Caco-2 (cell line): ENCODE measurements around the gene TMEM185A. TPM values are rescaled to one million over a fixed set of nuclear protein-coding genes. Genes with fewer than 3 reads are reported as not detected.

Source experiments
- BruUV-seq: library from RNA; stranded (reverse); fragments of 400-500 nt; replicated peaks from 2 replicates; lab custom pipeline; 2021; lab: Mats Ljungman, UMichigan
- CTCF ChIA-PET: fragments of 300-600 bp; sonication (Branson Sonifier 250); formaldehyde crosslinking; loops from one replicate; lab custom pipeline; 2022; ENCODE audit warnings: antibody characterized with exemption; lab: Charles Lee
- POLR2A ChIA-PET: fragments of 300-600 bp; sonication (Branson Sonifier 250); formaldehyde crosslinking; loops from one replicate; lab custom pipeline; 2022; ENCODE audit warnings: antibody characterized with exemption; lab: Charles Lee
- DNase-seq, 2 experiments: peaks; one replicate each; pipeline versions ENCODE4 v3.0.0 to v3.0.0-alpha.2; 2020 to 2022
- H3K27me3 ChIP-seq: replicated peaks from 2 replicates; pipeline ENCODE4 v1.6.0; 2011; ENCODE audit warnings: low read length; ENCODE audit not compliant: control insufficient read depth, insufficient read depth
- H3K36me3 ChIP-seq: 2 replicates; pipeline ENCODE4 v1.5.1; 2011; ENCODE audit warnings: low read length; ENCODE audit not compliant: control insufficient read depth, insufficient read depth
- H3K4me1 ChIP-seq: fragments of 250-450 bp; sonication (Bioruptor Pico); 2 replicates; pipeline ENCODE4 v1.5.1; 2020; ENCODE audit warnings: mild to moderate bottlenecking
- H3K4me3 ChIP-seq: 2 replicates; pipeline ENCODE4 v1.5.1; 2011; ENCODE audit warnings: low read depth, mild to moderate bottlenecking, control low read depth, low read length
- H3K9me3 ChIP-seq: fragments of 250-450 bp; sonication (Bioruptor Pico); 2 replicates; pipeline ENCODE4 v1.5.1; 2020; ENCODE audit warnings: mild to moderate bottlenecking, moderate library complexity
- H3K27ac Mint-ChIP-seq: one replicate; pipeline ENCODE4 v1.8.0; 2022; ENCODE audit warnings: mixed read lengths; ENCODE audit not compliant: unreplicated experiment
- H3K27me3 Mint-ChIP-seq: one replicate; pipeline ENCODE4 v1.8.0; 2022; ENCODE audit warnings: mixed read lengths; ENCODE audit not compliant: insufficient read depth, unreplicated experiment
- H3K36me3 Mint-ChIP-seq: one replicate; pipeline ENCODE4 v1.8.0; 2022; ENCODE audit warnings: mild to moderate bottlenecking, mixed read lengths; ENCODE audit not compliant: insufficient read depth, unreplicated experiment
- H3K4me1 Mint-ChIP-seq: one replicate; pipeline ENCODE4 v1.8.0; 2022; ENCODE audit warnings: low read depth, mixed read lengths; ENCODE audit not compliant: unreplicated experiment
- H3K4me3 Mint-ChIP-seq: one replicate; pipeline ENCODE4 v1.8.0; 2022; ENCODE audit warnings: mild to moderate bottlenecking, moderate library complexity, mixed read lengths; ENCODE audit not compliant: unreplicated experiment
- H3K9me3 Mint-ChIP-seq: one replicate; pipeline ENCODE4 v1.8.0; 2022; ENCODE audit warnings: mixed read lengths; ENCODE audit not compliant: unreplicated experiment
- intact Hi-C: fragments of 100-400 bp; cut with micrococcal nuclease; formaldehyde crosslinking; loops from one replicate; pipeline ENCODE4 v1.10.0; 2022; ENCODE audit not compliant: unreplicated experiment
- total RNA-seq: library from RNA; stranded (reverse); gene quantifications from 2 replicates; pipeline ENCODE4 v1.2.3, GENCODE V29; 2022
- TF ChIP-seq, protein P1 (sequence below), 2 experiments: fragments of 200-600 bp in 1 of 2; IDR thresholded peaks; 1 replicate in 1 of 2; 2 replicates in 1 of 2; pipeline versions ENCODE4 v1.5.1 to v1.8.0; 2011 to 2022; ENCODE audit warnings: antibody characterized with exemption in 1 of 2, control low read depth in 1 of 2, inconsistent platforms in 1 of 2, low read depth in 1 of 2, low read length in 1 of 2, mild to moderate bottlenecking in 1 of 2, moderate library complexity in 1 of 2; ENCODE audit not compliant: insufficient read depth in 1 of 2, severe bottlenecking in 1 of 2, unreplicated experiment in 1 of 2

The TMEM185A gene
- total RNA-seq, 1 experiment from 2014 or later = 17.1 TPM

- no peaks in the 10 kb centered on the region for H3K27me3 Mint-ChIP-seq
These were observed 12.7 kb downstream of the TMEM185A start for GRCh38 chrX:149618871-149619270.

DNA sequence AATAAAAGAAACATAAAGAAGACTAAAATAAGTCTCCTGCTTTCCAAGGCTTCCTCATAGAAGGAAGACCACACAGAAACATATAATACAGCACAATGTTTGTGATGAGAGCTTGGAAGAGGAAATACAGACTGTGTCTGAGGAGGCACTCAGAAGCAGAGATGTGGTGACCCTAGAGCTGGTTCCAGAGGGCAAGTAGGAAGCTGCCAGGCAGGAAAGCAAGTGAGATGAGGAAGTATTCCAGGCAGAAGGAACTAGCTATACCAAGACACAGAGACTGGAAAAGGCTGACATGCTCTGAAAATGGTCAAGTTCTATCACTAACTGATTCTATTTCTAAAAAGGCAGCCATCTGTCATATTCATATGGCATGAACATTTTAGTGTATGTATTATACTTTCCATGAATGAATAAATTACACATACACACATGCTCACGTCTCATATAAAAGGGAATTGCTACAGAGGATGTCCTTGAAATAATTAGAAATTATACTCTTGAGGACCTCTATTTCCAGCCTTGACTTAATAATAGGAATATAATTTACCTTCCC lies 19.9 kb downstream of the TMEM185A start:
- H3K4me3 Mint-ChIP-seq = no peak overlapping the region
- Histone ChIP-seq H3K4me1 (peaks cover 5% of the 10 kb centered on the region; the same call in 1 of the 2 replicates), H3K4me3 (no peak overlapping the region), H3K36me3 (no peaks in the 10 kb centered on the region), H3K27me3 (no peaks in the 10 kb centered on the region), H3K9me3 (no peaks in the 10 kb centered on the region)
- H3K27ac Mint-ChIP-seq = no peak overlapping the region
- no peaks in the 10 kb centered on the region for H3K27me3 Mint-ChIP-seq
- no TSS peak for BruUV-seq
- TF ChIP-seq, protein P1, sequence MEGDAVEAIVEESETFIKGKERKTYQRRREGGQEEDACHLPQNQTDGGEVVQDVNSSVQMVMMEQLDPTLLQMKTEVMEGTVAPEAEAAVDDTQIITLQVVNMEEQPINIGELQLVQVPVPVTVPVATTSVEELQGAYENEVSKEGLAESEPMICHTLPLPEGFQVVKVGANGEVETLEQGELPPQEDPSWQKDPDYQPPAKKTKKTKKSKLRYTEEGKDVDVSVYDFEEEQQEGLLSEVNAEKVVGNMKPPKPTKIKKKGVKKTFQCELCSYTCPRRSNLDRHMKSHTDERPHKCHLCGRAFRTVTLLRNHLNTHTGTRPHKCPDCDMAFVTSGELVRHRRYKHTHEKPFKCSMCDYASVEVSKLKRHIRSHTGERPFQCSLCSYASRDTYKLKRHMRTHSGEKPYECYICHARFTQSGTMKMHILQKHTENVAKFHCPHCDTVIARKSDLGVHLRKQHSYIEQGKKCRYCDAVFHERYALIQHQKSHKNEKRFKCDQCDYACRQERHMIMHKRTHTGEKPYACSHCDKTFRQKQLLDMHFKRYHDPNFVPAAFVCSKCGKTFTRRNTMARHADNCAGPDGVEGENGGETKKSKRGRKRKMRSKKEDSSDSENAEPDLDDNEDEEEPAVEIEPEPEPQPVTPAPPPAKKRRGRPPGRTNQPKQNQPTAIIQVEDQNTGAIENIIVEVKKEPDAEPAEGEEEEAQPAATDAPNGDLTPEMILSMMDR (IDR thresholded peaks at IDR 0.05; ENCODE audit: insufficient read depth in 1 of 2, low read depth in 1 of 2, low read length in 1 of 2, severe bottlenecking in 1 of 2, unreplicated experiment in 1 of 2) = no peak
- H3K9me3 Mint-ChIP-seq = no peaks in the 10 kb centered on the region
- intact Hi-C loops = no loop called here
- DNase-seq = no peak
- POLR2A ChIA-PET = no interaction called here
- no peaks in the 10 kb centered on the region for H3K4me1 Mint-ChIP-seq
- H3K36me3 Mint-ChIP-seq = peaks cover 6% of the 10 kb centered on the region
- CTCF ChIA-PET = no interaction called here

More at GRCh38 chrX:149618871-149619270, 12.7 kb downstream of the TMEM185A start:
- no peaks in the 10 kb centered on the region for H3K4me1 Mint-ChIP-seq
- no peak overlapping the region for H3K4me3 Mint-ChIP-seq
- no peaks in the 10 kb centered on the region for H3K9me3 Mint-ChIP-seq
- no TSS peak for BruUV-seq
- H3K9me3 ChIP-seq = no peaks in the 10 kb centered on the region
- H3K4me1 ChIP-seq = no peaks in the 10 kb centered on the region
- DNase-seq = no peak
- H3K27ac Mint-ChIP-seq = no peak overlapping the region
- TF ChIP-seq, protein P1 (IDR thresholded peaks at IDR 0.05; ENCODE audit: insufficient read depth in 1 of 2, low read depth in 1 of 2, low read length in 1 of 2, severe bottlenecking in 1 of 2, unreplicated experiment in 1 of 2) = no peak
- H3K27me3 ChIP-seq = no peaks in the 10 kb centered on the region
- no peaks in the 10 kb centered on the region for H3K36me3 ChIP-seq
- POLR2A ChIA-PET = no interaction called here
- H3K36me3 Mint-ChIP-seq = no peaks in the 10 kb centered on the region
- intact Hi-C loops = no loop called here
- no peak overlapping the region for H3K4me3 ChIP-seq
- CTCF ChIA-PET = no interaction called here

DNA sequence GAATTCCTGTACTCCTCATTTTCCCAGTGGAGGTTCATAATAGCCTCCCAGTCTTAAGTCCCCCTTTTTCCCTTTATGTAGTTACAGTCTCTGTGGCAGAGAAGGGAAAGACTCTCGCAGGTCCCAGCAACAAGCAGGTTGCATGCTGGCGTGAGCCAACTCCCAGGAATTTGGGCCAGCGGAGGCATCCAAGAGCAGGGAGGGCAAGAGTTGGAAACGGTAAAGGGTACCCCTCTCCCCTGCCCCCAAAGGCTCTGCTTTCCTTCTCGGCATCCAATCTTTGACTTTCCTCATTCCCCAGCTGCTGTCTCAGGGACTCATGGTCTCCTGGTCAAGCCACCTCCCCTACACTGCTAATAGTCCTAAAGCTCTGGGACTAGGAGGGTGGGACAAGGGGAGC lies 21.1 kb downstream of the TMEM185A start:
- Histone ChIP-seq H3K4me3 (no peak overlapping the region), H3K4me1 (peaks cover 5% of the 10 kb centered on the region; the same call in 1 of the 2 replicates), H3K36me3 (no peaks in the 10 kb centered on the region), H3K27me3 (no peaks in the 10 kb centered on the region), H3K9me3 (no peaks in the 10 kb centered on the region)
- DNase-seq = no peak
- Mint-ChIP-seq H3K36me3 (peaks cover 10% of the 10 kb centered on the region), H3K9me3 (no peaks in the 10 kb centered on the region), H3K27me3 (no peaks in the 10 kb centered on the region), H3K4me1 (no peaks in the 10 kb centered on the region), H3K4me3 (no peak overlapping the region), H3K27ac (no peak overlapping the region)
- intact Hi-C loops = no loop called here
- ChIA-PET POLR2A (no interaction called here), CTCF (no interaction called here)
- TF ChIP-seq, protein P1 (IDR thresholded peaks at IDR 0.05; ENCODE audit: insufficient read depth in 1 of 2, low read depth in 1 of 2, low read length in 1 of 2, severe bottlenecking in 1 of 2, unreplicated experiment in 1 of 2) = no peak
- BruUV-seq = no TSS peak
